Dedifferentiated amniotic fluid mesenchymal stem cell (primary cell): ENCODE data around the gene DHRS7B.

Source experiments
- DNase-seq: peaks from one replicate; pipeline ENCODE4 v3.0.0-alpha.2; 2016; ENCODE audit errors: extremely low spot score

The DHRS7B gene

DNA sequence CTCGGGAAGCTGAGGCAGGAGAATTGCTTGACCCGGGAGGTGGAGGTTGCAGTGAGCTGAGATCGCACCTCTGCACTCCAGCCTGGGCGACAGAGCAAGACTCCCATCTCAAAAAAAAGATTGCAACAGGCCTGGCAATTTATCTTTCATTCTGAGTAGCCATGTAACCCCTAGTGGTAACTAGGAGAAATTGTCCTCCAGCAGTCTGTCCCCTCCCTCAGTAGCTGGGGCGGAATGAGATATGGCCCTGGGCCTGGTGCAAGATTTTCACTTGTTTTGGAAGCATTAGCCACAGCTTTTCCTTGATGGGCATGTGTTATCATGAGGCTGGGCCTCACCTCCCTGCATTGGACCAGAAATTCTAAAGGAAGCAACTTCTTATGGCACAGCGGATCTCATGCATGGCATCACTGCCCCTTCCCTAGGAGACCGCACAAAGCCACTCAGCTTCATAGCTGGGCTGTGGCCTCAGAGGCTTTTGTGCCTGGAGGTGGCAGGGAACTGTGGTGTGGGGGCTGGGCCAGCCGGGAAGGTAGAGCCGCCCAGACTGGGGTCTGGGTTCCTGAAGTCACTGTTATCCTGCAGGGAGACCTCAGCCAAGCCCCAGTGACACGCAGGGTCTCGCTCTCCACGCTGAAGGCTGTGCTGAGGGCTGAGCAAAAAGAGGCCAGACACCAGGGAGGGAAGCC is 113.1 kb downstream of the DHRS7B start:
- no peak for DNase-seq

DNA sequence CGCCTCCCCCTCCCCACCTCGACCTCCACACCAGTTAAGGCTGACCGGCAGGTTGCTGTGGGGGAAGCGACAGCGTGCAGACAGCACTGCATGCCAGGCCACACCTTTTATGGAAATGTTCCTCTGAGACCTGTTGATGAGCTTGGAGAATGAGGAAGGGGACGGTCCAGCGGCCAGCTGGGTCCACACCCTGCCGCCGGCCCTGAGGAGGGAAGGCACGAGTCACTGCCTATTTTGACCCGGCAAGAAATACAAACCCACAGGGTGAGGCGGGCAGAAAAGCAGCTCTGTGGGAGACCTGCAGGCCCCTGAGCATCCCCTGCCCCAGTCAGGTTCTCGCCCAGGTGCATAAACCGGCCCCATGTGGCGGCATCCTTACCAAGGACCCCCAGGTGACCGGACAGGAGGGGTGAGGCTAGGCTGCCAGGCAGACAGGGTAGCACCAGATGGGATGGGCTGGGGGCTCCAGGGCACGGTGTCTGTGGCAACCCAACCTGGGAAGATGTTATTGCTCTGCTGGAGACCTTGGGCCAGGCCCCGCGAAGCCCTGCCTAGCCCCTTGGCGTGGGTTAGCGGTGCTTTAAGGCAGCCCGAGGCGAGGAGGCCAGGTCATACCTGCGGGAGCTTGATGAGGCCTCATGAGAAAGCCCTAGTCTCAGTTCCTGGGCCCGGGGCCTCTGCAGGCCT is 113.7 kb downstream of the DHRS7B start:
- DNase-seq: no peak
